ENCODE results near the gene BRF1.
"Not testable (repeated sequence)": the region's sequence is repeated elsewhere in the genome, so short reads cannot be mapped to it uniquely, and the experiment has no call there.

Gene BRF1

GRCh38 chr14:105315211-105315721 lies 14.5 kb upstream of the BRF1 start:
- peak; percentile 44 for DNase-seq

DNA sequence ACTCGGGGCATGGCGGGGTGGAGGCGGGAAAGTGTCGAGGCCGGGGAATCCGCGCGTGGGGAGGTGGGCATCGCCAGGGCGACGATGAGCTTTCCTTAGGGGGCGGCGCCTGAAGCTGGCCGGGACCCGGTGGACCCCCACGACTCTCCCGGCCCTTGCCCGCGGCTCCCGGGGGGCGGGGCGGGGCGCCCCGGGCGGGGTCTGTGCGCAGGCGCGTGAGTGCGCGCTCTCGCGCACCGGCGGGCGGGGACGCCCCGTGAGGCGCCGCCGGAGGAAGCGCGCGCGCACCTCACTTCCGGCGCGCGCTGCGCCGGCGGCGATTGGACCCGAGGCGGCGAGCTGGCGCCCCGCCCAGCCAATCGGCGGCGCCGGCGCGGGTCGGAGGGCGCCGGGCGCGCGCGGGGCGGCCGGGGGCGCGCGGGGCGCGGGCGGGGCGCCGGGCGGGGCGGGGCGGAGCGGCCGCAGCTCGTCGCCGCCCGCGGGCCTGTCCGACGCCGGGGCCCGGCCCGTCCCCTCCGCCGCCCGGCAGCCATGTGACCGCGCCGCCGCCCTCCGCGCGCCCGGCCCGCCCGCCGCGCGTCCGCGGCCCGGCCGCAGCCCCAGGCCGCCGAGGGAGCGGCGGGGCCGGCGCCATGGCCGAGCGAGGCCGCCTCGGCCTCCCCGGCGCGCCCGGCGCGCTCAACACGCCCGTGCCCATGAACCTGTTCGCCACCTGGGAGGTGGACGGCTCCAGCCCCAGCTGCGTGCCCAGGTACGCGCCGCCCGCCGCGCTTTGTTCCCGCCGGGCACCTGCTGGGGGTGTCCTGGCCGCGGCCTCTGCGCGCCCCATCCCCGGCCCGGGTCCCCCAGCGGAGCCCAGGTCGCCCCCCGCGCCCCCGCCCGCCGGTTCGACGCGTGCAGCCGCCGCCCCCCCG lies 13.7 kb upstream of the BRF1 start, which contains the start of gene PACS2:
Gene PACS2 (plus strand): TSS at position 462 of the 914 bp plus-strand sequence. CDS start 171 bp downstream, at position 633.
- peak; percentile 93 for DNase-seq

DNA sequence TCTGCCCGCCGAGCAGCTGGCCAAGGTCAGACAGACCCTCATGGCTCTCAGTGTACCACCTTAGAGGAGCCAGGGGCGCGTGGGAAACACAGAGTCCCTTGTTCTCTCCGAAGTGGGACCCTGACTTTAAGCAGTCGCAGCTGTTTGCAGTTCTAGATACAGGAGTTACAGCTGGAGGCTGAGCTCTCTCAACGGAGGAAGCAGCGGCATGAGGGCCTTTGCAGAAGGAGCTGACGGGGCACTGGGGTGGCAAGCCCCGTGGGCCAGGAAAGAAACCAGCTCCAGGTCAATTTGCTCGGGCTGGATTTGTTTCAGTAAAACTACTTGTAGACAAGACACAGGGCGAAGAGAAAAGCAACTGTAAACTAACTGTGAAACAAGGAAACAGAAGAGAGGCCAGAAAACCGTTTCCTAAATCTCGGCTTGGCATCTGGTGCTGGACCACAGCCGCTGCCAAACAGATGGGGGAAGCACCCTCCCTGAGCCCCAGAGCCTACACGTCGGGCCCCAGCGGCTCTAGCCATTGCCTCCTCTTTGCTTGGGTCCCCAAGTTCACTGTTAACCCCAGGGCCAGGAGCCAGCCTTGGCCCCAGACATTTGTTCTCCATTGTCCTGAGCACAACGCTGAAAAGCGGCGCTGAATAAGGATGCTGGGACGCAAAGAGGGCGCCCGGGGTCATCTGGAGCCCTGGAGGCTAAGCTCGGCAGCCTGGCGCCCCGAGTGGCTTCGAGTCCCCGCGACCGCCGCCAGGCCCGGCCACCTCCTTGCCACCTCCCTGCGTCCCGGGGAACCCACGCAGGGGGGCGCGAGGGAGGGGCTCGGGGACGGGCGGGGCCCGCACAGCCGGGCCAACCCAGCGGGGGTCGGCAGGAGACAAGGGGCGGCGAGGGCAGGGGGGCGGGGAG lies 12.8 kb upstream of the BRF1 start:
- peak; percentile 71 for DNase-seq

- no peak for DNase-seq
Observed at GRCh38 chr14:105312973-105313372, 12.2 kb upstream of the BRF1 start.

DNA sequence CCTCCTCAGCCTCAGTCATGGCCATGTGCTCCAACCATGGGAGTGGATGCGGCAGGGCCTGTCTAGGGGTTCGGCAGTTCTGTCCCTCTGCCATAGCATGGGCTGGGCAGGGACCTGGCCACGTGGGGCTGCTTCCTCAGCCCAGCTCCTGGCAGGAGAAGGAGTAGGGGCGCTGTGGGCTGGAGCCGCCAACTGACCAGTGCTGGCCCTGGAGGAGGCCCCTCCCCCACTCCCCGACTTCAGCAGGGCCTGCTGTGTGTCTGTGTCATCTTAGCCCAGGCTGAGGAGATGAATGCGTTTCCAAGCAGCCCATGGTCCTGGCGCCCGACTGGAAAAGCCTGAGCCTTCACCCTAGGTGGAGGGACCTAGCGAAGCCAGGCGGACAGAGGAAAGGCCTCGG lies 11.0 kb upstream of the BRF1 start:
- no peak for DNase-seq

DNA sequence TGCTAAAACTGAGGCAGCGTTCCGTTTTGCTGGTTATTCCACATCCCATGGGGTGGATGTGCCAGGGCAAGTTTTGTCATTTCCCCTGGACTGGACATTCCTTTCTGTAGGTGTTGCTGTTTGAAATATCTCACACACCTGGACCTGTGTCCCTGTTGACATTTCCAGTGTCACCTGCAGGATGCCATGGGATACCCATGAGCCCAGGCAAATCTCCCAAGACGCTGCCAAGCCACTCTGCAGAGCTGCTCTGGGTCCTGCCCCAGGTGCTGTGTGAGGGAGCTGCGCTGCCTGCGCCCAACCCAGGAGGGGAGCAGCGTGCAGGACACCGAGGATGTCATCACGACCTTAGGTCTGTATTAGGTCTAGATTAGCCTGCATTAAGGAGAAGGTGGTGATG lies 8.6 kb upstream of the BRF1 start:
- no peak for DNase-seq

GRCh38 chr14:105307052-105307727 lies 6.4 kb upstream of the BRF1 start:
- DNase-seq = no peak

GRCh38 chr14:105305791-105306190 lies 5.0 kb upstream of the BRF1 start:
- no peak for DNase-seq

DNA sequence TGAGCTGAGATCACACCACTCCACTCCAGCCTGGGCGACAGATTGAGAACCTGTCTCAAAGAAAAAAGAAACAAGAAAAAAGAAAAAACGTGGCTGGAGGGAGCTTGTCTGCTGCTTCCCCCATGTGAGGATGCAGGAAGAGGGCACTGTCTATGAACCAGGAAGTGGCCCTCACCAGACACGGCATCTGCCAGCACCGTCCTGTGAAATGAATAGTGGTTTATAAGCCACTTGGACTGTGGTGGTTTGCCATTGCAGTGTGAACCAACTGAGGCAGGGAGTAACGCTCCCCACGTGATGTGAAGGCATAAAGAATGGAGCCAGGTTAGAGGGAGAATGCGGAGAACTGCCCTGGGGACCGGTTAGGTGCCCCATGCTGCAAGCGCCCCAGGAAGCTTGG lies 4.5 kb upstream of the BRF1 start:
- no peak for DNase-seq

GRCh38 chr14:105304565-105304964 lies 3.8 kb upstream of the BRF1 start:
- DNase-seq = no peak

GRCh38 chr14:105303949-105304348 lies 3.1 kb upstream of the BRF1 start:
- no peak for DNase-seq

DNA sequence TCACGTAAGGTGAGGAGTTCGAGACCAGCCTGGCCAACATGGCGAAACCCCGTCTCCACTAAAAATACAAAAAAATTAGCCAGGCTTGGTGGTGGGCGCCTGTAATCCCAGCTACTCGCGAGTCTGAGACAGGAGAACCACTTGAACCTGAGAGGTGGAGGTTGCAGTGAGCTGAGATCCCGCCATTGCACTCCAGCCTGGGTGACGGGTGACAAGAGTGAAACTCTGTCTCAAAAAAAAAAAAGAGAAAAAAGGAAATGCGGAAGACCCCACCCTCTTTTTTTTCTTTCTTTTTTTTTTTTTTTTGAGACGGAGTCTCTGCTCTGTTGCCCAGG lies 1.1 kb upstream of the BRF1 start:
- DNase-seq = not testable (repeated sequence)

- peak; percentile 97 for DNase-seq
Observed at GRCh38 chr14:105301103-105301914, 508 bp upstream of the BRF1 start.

DNA sequence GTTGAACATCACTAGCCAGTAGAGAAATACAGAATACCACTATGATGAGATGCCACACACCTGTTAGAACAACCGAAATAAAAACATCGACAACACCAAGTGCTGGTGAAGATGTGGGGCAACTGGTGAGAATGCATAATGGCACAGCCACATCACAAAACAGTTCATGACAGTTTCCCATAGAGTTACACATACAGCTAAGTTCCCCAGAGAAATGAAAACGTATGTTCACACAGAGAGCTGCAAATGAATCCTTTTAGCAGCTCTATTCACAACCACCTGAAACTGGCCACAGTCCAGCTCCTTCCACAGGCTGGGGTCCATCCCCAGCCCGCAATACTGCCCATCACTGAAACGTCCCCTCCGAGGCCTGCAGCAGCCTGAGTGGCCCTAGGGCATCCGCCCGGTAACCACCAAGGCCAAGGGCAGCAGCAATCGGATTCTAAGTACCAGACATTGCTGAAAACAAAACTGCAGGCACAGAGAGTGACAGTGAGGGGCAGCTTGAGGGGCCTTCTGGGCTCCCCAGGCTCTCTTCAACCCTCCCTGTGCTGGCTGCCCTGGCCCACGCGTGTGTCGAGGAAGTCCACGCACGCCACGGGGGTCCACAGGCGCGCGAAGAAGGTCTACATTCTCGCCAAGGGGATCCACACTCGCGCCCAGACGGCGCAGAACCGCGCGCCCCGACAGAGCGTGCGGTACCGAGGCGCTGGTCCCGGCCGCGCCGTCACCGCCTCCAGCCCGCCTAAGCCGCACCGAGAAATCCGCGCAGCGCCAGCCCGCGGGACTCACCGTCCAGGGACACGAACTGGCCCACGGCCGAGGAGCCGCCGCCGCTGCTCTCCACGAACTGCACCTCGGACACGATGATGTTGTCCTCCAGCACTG lies 903 bp downstream of the BRF1 start:
- no peak for DNase-seq

DNA sequence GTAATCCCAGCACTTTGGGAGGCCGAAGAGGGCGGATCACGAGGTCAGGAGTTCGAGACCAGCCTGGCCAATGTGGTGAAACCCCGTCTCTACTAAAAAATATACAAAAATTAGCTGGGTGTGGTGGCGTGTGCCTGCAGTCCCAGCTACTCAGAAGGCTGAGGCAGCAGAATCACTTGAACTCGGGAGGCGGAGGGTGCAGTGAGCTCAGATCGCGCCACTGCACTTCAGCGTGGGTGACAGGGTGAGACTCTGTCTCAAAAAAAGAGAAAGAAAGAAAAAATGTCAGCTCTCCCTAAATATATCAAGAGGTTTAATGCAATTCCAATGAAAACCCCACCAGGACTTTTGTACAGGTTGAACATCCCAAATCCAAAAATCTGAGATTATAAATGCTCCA lies 3.5 kb downstream of the BRF1 start:
- DNase-seq = not testable (repeated sequence)

DNA sequence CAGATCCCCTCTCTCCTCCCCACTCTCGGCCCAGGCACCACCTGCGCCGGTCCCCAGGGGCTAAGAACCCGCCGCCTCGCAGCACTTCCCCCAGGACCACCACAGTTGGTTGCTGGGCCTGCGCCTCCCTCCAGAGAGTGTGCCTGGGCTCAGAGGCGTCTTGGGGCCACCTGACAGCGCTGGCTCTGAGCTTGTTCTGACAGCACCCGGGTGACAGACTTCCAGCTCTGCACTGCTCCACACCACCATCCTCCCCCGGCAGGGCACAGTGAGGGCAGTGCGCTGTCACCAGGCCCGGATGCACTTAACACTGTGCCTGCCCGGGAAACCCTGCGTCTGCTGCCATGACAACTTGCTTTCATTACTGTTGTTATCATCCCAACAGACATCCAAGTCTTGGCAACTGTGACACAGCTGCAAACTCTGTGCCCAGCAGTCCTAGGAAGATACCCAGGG lies 6.6 kb downstream of the BRF1 start:
- peak; percentile 81 for DNase-seq

DNA sequence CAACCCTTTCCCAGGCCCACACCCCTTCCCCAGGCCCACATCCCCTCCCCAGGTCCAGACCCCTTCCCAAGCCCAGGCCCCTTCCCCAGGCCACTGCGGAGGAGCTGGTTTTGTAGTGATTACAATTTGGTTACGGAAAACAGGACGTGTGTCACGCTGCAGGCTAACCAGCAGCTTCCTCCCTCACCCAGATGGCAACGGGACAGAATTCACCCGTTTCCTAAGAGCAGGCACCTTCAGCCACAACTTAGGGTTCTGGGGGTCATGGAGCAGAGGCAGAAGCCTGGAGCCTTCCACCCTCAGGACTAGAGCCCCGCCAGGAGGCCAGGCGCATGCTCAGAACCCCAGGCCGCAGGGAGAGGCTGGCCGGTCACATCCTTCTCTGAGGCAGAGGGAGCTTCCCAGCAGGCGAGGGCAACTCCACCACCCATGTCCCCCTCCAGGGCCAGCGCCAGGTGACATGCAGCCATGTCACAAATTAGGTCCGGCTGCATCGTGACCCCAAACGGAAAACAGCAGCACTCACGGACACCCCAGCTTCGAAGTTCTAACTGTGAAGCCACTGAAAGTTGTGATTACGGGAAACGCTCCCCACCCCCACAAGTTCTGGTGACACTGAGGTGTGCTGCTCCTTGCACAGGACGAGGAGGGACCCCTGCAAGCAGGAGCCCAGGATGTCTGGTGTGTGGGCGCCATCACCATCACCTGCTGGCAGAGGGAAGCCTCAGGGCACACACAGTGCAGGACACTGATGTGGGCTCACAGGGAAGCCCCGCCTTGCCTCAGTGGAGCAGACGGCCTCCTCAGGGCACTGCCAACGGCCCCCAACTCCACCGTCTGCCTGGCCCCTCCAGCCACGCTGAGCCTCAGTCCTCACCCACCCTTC lies 7.7 kb downstream of the BRF1 start:
- no peak for DNase-seq

GRCh38 chr14:105290621-105291346 lies 10.0 kb downstream of the BRF1 start:
- no peak for DNase-seq

- DNase-seq = not testable (repeated sequence)
Observed at GRCh38 chr14:105288936-105289335, 11.9 kb downstream of the BRF1 start.
